Activated CD8-positive, alpha-beta memory T cell treated with anti-CD3 and anti-CD28 coated beads for 1 hour (primary cell): ENCODE data around the gene APEX1.
"Not testable (repeated sequence)": the region's sequence is repeated elsewhere in the genome, so short reads cannot be mapped to it uniquely, and the experiment has no call there.

ENCODE experiments used
- DNase-seq, 2 donors: peaks; one replicate each; pipeline ENCODE4 v3.0.0-alpha.2; 2020; ENCODE audit warnings: low read depth in 1 of 2; ENCODE audit errors: extremely low read depth in 1 of 2

APEX1 gene

GRCh38 chr14:20472536-20473169 is 17.6 kb downstream of the APEX1 start:
- no peak for DNase-seq

GRCh38 chr14:20476776-20477175 is 21.8 kb downstream of the APEX1 start:
- DNase-seq: no peak

- DNase-seq: no peak
Measured at GRCh38 chr14:20477211-20477876, 22.3 kb downstream of the APEX1 start.

DNA sequence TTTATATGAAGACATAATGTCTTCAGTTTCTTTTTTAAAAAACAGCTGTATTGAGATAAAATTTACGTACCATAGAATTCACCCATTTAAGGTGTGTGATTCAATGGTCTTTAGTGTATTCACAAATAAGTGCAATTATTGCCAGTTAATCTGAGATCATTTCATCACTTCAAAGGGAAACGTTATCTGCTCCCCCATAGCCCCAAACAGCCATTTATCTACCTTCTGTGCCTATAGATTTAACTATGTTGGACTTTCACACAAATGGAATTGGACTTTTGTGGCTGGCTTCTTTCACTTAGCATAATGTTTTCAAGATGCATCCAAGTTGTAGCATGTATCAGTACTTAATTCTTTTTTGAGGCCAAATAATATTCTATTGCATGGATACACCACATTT is 23.9 kb downstream of the APEX1 start:
- no peak for DNase-seq

- DNase-seq: no peak
Measured at GRCh38 chr14:20482382-20482781, 27.4 kb downstream of the APEX1 start.

GRCh38 chr14:20485900-20486299 is 30.9 kb downstream of the APEX1 start:
- no peak for DNase-seq

GRCh38 chr14:20486684-20487395 is 31.8 kb downstream of the APEX1 start:
- DNase-seq: no peak

GRCh38 chr14:20487396-20487725 is 32.3 kb downstream of the APEX1 start:
- no peak for DNase-seq

DNA sequence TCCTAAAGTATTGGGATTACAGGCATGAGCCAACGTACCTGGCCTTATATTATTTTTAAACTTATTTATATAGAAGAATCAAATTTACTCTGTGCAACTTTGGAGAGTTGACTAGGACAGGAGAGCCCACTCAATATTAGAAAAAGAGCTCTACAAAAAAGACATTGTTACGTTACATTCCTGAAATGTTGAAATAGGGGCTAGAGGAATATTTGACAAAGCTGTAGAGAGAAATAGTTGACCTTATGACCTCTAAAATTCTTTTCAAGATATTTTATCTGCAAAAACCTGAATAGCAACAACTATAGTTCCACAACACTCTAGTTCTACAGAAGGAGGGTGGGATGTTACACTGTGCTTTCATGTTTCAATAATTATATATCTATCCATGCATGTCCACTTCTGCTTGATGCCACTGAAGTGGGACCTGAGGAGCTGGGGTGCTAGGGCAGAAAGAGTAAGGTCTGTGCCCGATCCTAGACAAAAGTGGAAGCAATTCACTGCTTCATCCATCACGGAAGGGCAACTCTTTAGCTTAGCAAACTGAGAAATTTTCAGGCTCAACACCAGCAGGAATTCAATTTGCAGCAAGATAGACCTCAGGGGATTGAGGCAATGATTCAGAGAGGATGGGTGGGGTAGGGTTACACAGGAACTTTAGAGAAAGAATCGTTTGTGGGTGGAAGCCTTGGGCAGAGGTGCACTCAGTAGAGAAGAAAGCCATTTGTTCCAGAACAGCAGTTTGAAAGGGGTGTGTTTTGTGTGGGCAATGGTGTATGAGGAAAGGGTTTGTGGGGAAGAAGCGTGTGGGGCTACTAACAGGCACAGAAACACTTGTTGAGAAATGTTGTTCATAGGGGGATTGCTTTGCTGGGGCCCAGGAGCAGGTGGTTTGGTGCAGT is 34.3 kb downstream of the APEX1 start:
- DNase-seq: no peak

- DNase-seq: no peak
Measured at GRCh38 chr14:20490563-20490962, 35.5 kb downstream of the APEX1 start.

DNA sequence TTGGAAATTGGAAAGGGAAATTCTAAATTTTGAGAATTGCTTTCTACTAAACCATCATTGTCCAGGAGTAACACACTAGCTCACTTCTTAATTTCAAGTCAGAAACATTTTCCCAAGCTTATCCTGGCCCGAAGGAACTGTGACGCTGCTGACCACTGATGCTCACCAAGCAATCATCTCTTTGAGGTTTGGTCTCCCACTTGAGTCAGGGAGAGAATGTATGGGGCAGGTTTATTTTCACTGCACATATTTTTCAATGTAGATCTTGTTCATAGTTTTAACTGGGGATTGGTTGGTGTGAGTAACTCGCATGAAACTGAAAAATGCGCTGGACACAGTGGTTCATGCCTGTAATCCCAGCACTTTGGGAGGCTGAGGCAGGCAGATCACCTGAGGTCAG is 37.5 kb downstream of the APEX1 start:
- no peak for DNase-seq

- DNase-seq: no peak
Measured at GRCh38 chr14:20493634-20494033, 38.6 kb downstream of the APEX1 start.

GRCh38 chr14:20494935-20495766 is 40.1 kb downstream of the APEX1 start:
- no peak for DNase-seq

GRCh38 chr14:20498622-20499021 is 43.6 kb downstream of the APEX1 start:
- DNase-seq: no peak

DNA sequence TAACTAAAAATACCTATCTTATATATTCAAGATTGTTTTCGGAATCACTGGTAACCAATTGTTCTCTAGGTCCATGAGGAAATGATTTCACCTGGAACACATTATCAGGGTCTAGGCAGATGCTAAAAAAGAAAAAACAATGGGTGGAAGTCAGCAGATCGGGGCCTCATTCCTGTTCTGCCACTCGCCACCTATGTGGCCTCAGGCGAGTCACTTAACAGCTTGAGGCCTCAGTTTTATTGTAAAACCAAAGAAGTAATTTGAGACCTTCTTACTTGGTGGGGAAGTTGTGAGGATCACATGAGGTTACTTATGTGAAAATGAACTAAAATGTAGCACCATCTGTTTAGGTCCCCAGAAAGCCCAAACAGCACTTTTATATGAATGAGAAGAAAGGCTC is 44.1 kb downstream of the APEX1 start:
- no peak for DNase-seq

DNA sequence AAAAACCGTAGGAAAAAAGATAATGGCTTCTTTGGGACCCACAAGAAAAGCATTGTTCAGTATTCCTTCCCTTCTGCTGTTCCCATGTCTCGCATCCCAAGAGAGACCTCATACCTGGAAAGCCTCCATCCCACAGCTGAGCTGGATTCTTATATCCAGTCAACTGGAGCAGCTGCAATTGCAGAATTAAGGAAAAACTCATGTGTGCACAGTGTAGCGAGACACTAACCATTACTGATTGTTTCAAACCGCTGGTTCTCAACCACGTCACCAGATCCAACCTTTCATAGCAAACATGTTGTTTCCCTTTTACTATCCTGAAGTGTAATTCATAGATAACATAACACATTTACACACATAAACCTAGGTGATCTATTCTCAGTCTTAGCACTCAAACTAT is 44.9 kb downstream of the APEX1 start:
- DNase-seq: no peak

GRCh38 chr14:20501346-20501745 is 46.3 kb downstream of the APEX1 start:
- no peak for DNase-seq

GRCh38 chr14:20503898-20504297 is 48.9 kb downstream of the APEX1 start:
- no peak for DNase-seq

DNA sequence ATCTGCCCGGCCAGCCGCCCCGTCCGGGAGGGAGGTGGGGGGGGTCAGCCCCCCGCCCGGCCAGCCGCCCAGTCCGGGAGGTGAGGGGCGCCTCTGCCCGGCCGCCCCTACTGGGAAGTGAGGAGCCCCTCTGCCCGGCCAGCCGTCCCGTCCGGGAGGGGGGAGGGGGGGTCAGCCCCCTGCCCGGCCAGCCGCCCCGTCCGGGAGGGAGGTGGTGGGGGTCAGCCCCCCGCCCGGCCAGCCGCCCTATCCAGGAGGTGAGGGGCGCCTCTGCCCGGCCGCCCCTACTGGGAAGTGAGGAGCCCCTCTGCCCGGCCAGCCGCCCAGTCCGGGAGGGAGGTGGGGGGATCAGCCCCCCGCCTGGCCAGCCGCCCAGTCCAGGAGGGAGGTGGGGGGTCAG is 51.2 kb downstream of the APEX1 start:
- not testable (repeated sequence) for DNase-seq

DNA sequence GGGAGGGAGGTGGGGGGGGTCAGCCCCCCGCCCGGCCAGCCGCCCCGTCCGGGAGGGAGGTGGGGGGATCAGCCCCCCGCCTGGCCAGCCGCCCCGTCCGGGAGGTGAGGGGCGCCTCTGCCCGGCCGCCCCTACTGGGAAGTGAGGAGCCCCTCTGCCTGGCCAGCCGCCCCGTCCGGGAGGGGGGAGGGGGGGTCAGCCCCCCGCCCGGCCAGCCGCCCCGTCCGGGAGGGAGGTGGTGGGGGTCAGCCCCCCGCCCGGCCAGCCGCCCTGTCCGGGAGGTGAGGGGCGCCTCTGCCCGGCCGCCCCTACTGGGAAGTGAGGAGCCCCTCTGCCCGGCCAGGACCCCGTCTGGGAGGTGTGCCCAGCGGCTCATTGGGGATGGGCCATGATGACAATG is 51.7 kb downstream of the APEX1 start:
- not testable (repeated sequence) for DNase-seq
